HAP-1 (cell line): ENCODE data around the gene PRKAB1.
"Not testable (repeated sequence)": the region's sequence is repeated elsewhere in the genome, so short reads cannot be mapped to it uniquely, and the experiment has no call there.

Experiments
- DNase-seq, 2 experiments: peaks; one replicate each; pipeline ENCODE4 v3.0.0-alpha.2; 2016 to 2020; ENCODE audit warnings: low spot score in 2 of 2
- H3K27me3 ChIP-seq: fragments of 250-450 bp; sonication (Bioruptor Pico); 2 replicates; pipeline ENCODE4 v1.5.1; 2020; ENCODE audit warnings: low read depth, mild to moderate bottlenecking, moderate library complexity
- H3K36me3 ChIP-seq: fragments of 250-450 bp; sonication (Bioruptor Pico); replicated peaks from 2 replicates; pipeline ENCODE4 v1.5.1; 2020; ENCODE audit warnings: mild to moderate bottlenecking
- H3K4me1 ChIP-seq: fragments of 250-450 bp; sonication (Bioruptor Pico); 2 replicates; pipeline ENCODE4 v1.5.1; 2020; ENCODE audit warnings: mild to moderate bottlenecking
- H3K4me3 ChIP-seq: fragments of 250-450 bp; sonication (Bioruptor Pico); 2 replicates; pipeline ENCODE4 v1.5.1; 2020; ENCODE audit warnings: mild to moderate bottlenecking, moderate library complexity
- H3K9me3 ChIP-seq: fragments of 250-450 bp; sonication (Bioruptor Pico); 2 replicates; pipeline ENCODE4 v1.5.1; 2020; ENCODE audit warnings: mild to moderate bottlenecking, moderate library complexity
- in situ Hi-C: fragments of 300-500 bp; cut with MboI; formaldehyde crosslinking; loops from 3 replicates; pipeline ENCODE4 v1.14.3; 2020; ENCODE audit warnings: low sequenced_read_pairs, inconsistent platforms, mixed read lengths

PRKAB1 gene

GRCh38 chr12:119667577-119668323 lies at the start of gene PRKAB1:
TSS of gene PRKAB1 (plus strand) at chr12:119668133. CDS start at chr12:119668245, 112 bp downstream.
- Histone ChIP-seq H3K4me3 (peak within 1 kb of the TSS; percentile 89), H3K4me1 (0 out of 2 replicates have a peak, but pooled peaks cover 3% of the 10 kb centered on the region), H3K36me3 (peaks cover 21% of the 10 kb centered on the region), H3K9me3 (no peaks in the 10 kb centered on the region), H3K27me3 (no peaks in the 10 kb centered on the region)
- DNase-seq = peak; percentile 95 to 97
- in situ Hi-C loops = no loop called here

GRCh38 chr12:119618328-119618896 lies 49.5 kb upstream of the PRKAB1 start:
- in situ Hi-C loops, DNase-seq, H3K9me3 ChIP-seq: not testable (repeated sequence)

GRCh38 chr12:119620490-119620889 lies 47.4 kb upstream of the PRKAB1 start:
- in situ Hi-C loops = no loop called here
- Histone ChIP-seq H3K27me3 (0 out of 2 replicates have a peak, but pooled peaks cover 3% of the 10 kb centered on the region), H3K4me1 (no peaks in the 10 kb centered on the region), H3K36me3 (no peaks in the 10 kb centered on the region), H3K4me3 (no peak overlapping the region), H3K9me3 (no peaks in the 10 kb centered on the region)
- no peak for DNase-seq

More at GRCh38 chr12:119618328-119618896, 49.5 kb upstream of the PRKAB1 start:
- H3K4me3 ChIP-seq, H3K27me3 ChIP-seq, H3K36me3 ChIP-seq, H3K4me1 ChIP-seq: not testable (repeated sequence)

GRCh38 chr12:119621878-119622277 lies 46.1 kb upstream of the PRKAB1 start:
- in situ Hi-C loops = no loop called here
- DNase-seq = no peak
- H3K36me3 ChIP-seq = no peaks in the 10 kb centered on the region
- no peak overlapping the region for H3K4me3 ChIP-seq
- H3K27me3 ChIP-seq = 0 out of 2 replicates have a peak, but pooled peaks cover 3% of the 10 kb centered on the region
- no peaks in the 10 kb centered on the region for H3K9me3 ChIP-seq
- H3K4me1 ChIP-seq = no peaks in the 10 kb centered on the region

GRCh38 chr12:119624966-119625365 lies 43.0 kb upstream of the PRKAB1 start:
- H3K27me3 ChIP-seq = 0 out of 2 replicates have a peak, but pooled peaks cover 3% of the 10 kb centered on the region
- DNase-seq = no peak
- in situ Hi-C loops = no loop called here

GRCh38 chr12:119627019-119627643 lies 40.8 kb upstream of the PRKAB1 start:
- no peak for DNase-seq
- in situ Hi-C loops = no loop called here

More at GRCh38 chr12:119624966-119625365, 43.0 kb upstream of the PRKAB1 start:
- Histone ChIP-seq H3K36me3 (no peaks in the 10 kb centered on the region), H3K9me3 (no peaks in the 10 kb centered on the region), H3K4me3 (no peak overlapping the region), H3K4me1 (no peaks in the 10 kb centered on the region)

GRCh38 chr12:119627686-119628085 lies 40.2 kb upstream of the PRKAB1 start:
- Histone ChIP-seq H3K27me3 (0 out of 2 replicates have a peak, but pooled peaks cover 5% of the 10 kb centered on the region), H3K36me3 (no peaks in the 10 kb centered on the region), H3K4me1 (no peaks in the 10 kb centered on the region), H3K4me3 (no peak overlapping the region), H3K9me3 (no peaks in the 10 kb centered on the region)
- no peak for DNase-seq
- in situ Hi-C loops = no loop called here

More at GRCh38 chr12:119627019-119627643, 40.8 kb upstream of the PRKAB1 start:
- Histone ChIP-seq H3K4me1 (no peaks in the 10 kb centered on the region), H3K36me3 (no peaks in the 10 kb centered on the region), H3K27me3 (0 out of 2 replicates have a peak, but pooled peaks cover 3% of the 10 kb centered on the region), H3K4me3 (no peak overlapping the region), H3K9me3 (no peaks in the 10 kb centered on the region)

- Histone ChIP-seq H3K27me3 (peaks cover 3% of the 10 kb centered on the region; the same call in 1 of the 2 replicates), H3K36me3 (no peaks in the 10 kb centered on the region), H3K4me3 (no peak overlapping the region), H3K4me1 (no peaks in the 10 kb centered on the region), H3K9me3 (no peaks in the 10 kb centered on the region)
- in situ Hi-C loops = no loop called here
- DNase-seq = no peak
Measured at GRCh38 chr12:119630223-119630780, 37.6 kb upstream of the PRKAB1 start.

GRCh38 chr12:119630962-119631550 lies 36.9 kb upstream of the PRKAB1 start:
- in situ Hi-C loops = no loop called here
- Histone ChIP-seq H3K9me3 (no peaks in the 10 kb centered on the region), H3K4me1 (no peaks in the 10 kb centered on the region), H3K27me3 (peaks cover 3% of the 10 kb centered on the region; the same call in 1 of the 2 replicates), H3K4me3 (no peak overlapping the region), H3K36me3 (no peaks in the 10 kb centered on the region)
- no peak for DNase-seq

GRCh38 chr12:119631930-119632678 lies 35.8 kb upstream of the PRKAB1 start:
- H3K4me3 ChIP-seq = no peak overlapping the region
- H3K4me1 ChIP-seq = no peaks in the 10 kb centered on the region
- DNase-seq = no peak
- peaks cover 3% of the 10 kb centered on the region; the same call in 1 of the 2 replicates for H3K27me3 ChIP-seq
- H3K36me3 ChIP-seq = no peaks in the 10 kb centered on the region
- no peaks in the 10 kb centered on the region for H3K9me3 ChIP-seq
- in situ Hi-C loops = no loop called here

- H3K27me3 ChIP-seq = peaks cover 3% of the 10 kb centered on the region; the same call in 1 of the 2 replicates
- no peaks in the 10 kb centered on the region for H3K4me1 ChIP-seq
- in situ Hi-C loops = no loop called here
- DNase-seq = no peak
- H3K36me3 ChIP-seq = no peaks in the 10 kb centered on the region
- no peaks in the 10 kb centered on the region for H3K9me3 ChIP-seq
- no peak overlapping the region for H3K4me3 ChIP-seq
Measured at GRCh38 chr12:119634743-119635142, 33.2 kb upstream of the PRKAB1 start.

- Histone ChIP-seq H3K36me3 (no peaks in the 10 kb centered on the region), H3K4me3 (no peak overlapping the region), H3K9me3 (no peaks in the 10 kb centered on the region), H3K4me1 (no peaks in the 10 kb centered on the region), H3K27me3 (no peaks in the 10 kb centered on the region)
- in situ Hi-C loops = no loop called here
- peak in 1 of 2 experiments; percentile 21 for DNase-seq
Measured at GRCh38 chr12:119642986-119643385, 24.9 kb upstream of the PRKAB1 start.

GRCh38 chr12:119644930-119645329 lies 23.0 kb upstream of the PRKAB1 start:
- H3K4me3 ChIP-seq = no peak overlapping the region
- in situ Hi-C loops = no loop called here
- no peaks in the 10 kb centered on the region for H3K36me3 ChIP-seq
- no peak for DNase-seq
- no peaks in the 10 kb centered on the region for H3K27me3 ChIP-seq
- no peaks in the 10 kb centered on the region for H3K9me3 ChIP-seq
- no peaks in the 10 kb centered on the region for H3K4me1 ChIP-seq
